Measurements from ENCODE around the gene C16orf46.

C16orf46 gene

DNA sequence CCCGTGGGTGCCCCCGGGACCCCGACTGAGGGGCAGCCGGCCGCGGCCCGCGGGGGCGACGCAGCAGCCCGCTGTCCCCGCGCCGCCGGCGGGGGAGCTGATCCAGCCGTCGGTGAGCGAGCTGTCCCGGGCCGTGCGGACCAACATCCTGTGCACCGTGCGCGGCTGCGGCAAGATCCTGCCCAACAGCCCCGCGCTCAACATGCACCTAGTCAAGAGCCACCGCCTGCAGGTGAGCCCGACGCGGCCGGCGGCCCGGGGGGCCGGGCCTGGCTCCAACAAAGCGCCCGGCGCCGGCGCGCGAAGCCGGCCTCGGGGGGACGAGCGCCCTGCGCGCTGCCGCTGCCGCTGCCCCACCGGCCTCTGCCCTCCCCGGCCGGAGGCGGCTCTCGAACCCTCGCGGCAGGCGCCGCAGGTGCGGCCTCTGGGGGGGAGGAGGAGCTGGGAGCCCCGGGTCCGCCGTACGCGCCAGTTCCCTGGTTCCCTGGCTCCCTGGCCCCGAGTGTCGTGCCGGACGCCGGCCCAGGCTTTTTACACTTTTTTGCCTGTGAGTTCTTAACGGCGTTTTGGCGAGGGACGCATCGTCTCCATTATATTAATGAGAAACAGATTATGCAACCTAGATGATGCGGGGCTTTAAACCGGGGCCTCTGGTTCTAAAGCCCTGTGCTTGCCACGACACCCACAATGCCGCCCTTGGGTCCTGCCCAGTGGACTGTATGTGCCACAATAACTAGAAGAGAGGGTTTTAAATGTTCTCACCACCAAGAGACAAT is 40.9 kb downstream of the C16orf46 start:
- peak overlapping the region; percentile 76 for H3K4me3 ChIP-seq (replicated peaks; ENCODE audit: low read depth, low read length)
- H3K27me3 ChIP-seq (replicated peaks; ENCODE audit: control insufficient read depth, insufficient read depth, low read length), result no peaks in the 10 kb centered on the region
- peak; percentile 68 for DNase-seq (ENCODE audit: extremely low read depth, insufficient read length)
- TF ChIP-seq, protein P1, sequence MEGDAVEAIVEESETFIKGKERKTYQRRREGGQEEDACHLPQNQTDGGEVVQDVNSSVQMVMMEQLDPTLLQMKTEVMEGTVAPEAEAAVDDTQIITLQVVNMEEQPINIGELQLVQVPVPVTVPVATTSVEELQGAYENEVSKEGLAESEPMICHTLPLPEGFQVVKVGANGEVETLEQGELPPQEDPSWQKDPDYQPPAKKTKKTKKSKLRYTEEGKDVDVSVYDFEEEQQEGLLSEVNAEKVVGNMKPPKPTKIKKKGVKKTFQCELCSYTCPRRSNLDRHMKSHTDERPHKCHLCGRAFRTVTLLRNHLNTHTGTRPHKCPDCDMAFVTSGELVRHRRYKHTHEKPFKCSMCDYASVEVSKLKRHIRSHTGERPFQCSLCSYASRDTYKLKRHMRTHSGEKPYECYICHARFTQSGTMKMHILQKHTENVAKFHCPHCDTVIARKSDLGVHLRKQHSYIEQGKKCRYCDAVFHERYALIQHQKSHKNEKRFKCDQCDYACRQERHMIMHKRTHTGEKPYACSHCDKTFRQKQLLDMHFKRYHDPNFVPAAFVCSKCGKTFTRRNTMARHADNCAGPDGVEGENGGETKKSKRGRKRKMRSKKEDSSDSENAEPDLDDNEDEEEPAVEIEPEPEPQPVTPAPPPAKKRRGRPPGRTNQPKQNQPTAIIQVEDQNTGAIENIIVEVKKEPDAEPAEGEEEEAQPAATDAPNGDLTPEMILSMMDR (IDR thresholded peaks at IDR 0.05; ENCODE audit: insufficient read depth, low read length, poor library complexity, severe bottlenecking), result no peak
- H3K36me3 ChIP-seq (ENCODE audit: control insufficient read depth, insufficient read depth, low read length), result peaks cover 2% of the 10 kb centered on the region

DNA sequence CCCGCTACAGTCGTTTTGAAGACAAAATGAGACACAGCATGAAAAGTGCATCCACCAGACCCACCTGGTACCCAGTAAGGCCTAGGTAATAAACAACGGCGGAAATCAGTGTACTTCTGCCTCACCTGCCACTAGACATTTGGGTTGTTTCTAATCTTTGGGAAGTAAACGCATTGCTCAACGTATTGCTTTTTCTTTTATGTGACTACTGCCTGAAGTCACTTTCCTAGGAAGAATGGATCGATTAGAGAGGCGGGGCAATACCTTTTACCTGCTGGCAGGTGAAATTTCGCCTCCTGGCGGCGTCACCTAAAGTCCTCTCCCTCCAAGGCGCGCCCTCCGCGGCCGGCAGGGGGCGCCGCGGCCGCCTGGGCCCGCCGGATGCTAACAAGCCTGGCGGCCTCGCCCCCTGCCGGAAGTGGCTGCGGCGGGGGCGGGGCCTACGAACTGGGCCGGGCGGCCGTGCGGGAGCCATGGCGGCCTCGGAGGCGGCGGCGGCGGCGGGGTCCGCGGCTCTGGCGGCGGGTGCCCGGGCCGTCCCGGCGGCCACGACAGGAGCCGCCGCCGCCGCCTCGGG is 41.6 kb downstream of the C16orf46 start, which contains the start of gene ATMIN:
ATMIN (plus strand) TSS at position 445 of the 577 bp plus-strand sequence; CDS start at position 474, 29 bp downstream.
- H3K27me3 ChIP-seq (replicated peaks; ENCODE audit: control insufficient read depth, insufficient read depth, low read length), result no peaks in the 10 kb centered on the region
- DNase-seq (ENCODE audit: extremely low read depth, insufficient read length), result peak; percentile 91
- TF ChIP-seq, protein P1 (IDR thresholded peaks at IDR 0.05; ENCODE audit: insufficient read depth, low read length, poor library complexity, severe bottlenecking), result peak; percentile 84
- peak within 1 kb of the TSS; percentile 76 for H3K4me3 ChIP-seq (replicated peaks; ENCODE audit: low read depth, low read length)
- H3K36me3 ChIP-seq (ENCODE audit: control insufficient read depth, insufficient read depth, low read length), result no peaks in the 10 kb centered on the region

DNA sequence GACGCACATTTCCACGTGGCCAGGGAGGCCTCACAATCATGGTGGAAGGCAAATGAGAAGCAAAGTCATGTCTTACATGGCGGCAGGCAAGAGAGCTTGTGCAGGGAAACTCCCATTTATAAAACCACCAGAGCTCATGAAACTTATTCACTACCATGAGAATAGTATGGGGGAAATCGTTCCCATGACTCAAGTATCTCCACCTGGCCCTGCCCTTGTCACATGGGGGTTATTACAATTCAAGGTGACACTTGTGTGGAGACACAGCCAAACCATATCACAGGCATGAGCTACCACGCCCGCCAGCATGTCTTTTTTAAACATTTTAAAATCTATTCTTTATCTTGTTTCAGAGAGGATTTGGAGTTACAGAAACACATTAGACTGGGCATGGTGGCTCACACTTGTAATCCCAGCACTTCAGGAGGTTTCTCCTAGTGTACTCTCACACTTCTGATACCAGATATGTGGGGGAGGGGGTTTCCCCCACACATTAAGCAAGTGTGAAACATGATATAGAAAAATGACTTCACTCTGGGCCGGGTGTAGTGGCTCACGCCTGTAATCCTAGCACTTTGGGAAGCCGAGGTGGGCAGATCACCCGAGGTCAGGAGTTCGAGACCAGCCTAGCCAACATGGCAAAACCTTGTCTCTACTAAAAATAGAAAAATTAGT is 47.0 kb downstream of the C16orf46 start:
- Histone ChIP-seq H3K27me3 (replicated peaks; ENCODE audit: control insufficient read depth, insufficient read depth, low read length) (no peaks in the 10 kb centered on the region), H3K36me3 (ENCODE audit: control insufficient read depth, insufficient read depth, low read length) (peaks cover 6% of the 10 kb centered on the region), H3K4me3 (replicated peaks; ENCODE audit: low read depth, low read length) (no peak overlapping the region)
- TF ChIP-seq, protein P1 (IDR thresholded peaks at IDR 0.05; ENCODE audit: insufficient read depth, low read length, poor library complexity, severe bottlenecking), result no peak
- no peak for DNase-seq (ENCODE audit: extremely low read depth, insufficient read length)

DNA sequence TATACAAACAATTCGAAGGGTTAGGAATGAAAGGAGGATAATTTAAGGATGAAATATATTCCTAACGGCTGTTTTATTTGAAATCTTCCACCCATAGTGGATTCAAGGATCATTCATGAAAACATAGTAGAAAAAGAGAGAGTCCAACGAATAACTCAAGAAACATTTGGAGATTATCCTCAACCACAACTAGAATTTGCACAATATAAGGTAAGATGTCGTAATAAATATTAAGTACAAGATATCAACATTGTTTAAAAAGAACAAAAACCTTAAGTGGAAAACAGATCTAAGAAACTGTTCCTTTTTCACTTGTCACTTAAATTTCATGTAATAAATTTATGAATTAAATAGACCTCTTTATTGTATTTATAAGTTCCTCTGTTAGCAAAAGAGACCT is 50.6 kb downstream of the C16orf46 start:
- Histone ChIP-seq H3K4me3 (replicated peaks; ENCODE audit: low read depth, low read length) (no peak overlapping the region), H3K27me3 (replicated peaks; ENCODE audit: control insufficient read depth, insufficient read depth, low read length) (no peaks in the 10 kb centered on the region), H3K36me3 (ENCODE audit: control insufficient read depth, insufficient read depth, low read length) (peaks cover 6% of the 10 kb centered on the region)
- TF ChIP-seq, protein P1 (IDR thresholded peaks at IDR 0.05; ENCODE audit: insufficient read depth, low read length, poor library complexity, severe bottlenecking), result no peak
- no peak for DNase-seq (ENCODE audit: extremely low read depth, insufficient read length)

GRCh38 chr16:81018496-81018895 is 58.5 kb downstream of the C16orf46 start:
- H3K4me3 ChIP-seq (replicated peaks; ENCODE audit: low read depth, low read length), result no peak overlapping the region
- no peak for DNase-seq (ENCODE audit: extremely low read depth, insufficient read length)
- H3K27me3 ChIP-seq (replicated peaks; ENCODE audit: control insufficient read depth, insufficient read depth, low read length), result no peaks in the 10 kb centered on the region
- TF ChIP-seq, protein P1 (IDR thresholded peaks at IDR 0.05; ENCODE audit: insufficient read depth, low read length, poor library complexity, severe bottlenecking), result no peak
- peaks cover 8% of the 10 kb centered on the region for H3K36me3 ChIP-seq (ENCODE audit: control insufficient read depth, insufficient read depth, low read length)
